NT2/D1 (cell line): ENCODE results near the gene TTC3.
"Not testable (repeated sequence)": the region's sequence is repeated elsewhere in the genome, so short reads cannot be mapped to it uniquely, and the experiment has no call there.

ENCODE experiments used
- DNase-seq: peaks from one replicate; pipeline ENCODE4 v3.0.0-alpha.2; 2011; ENCODE audit warnings: low read depth, low spot score
- H3K27me3 ChIP-seq: 2 replicates; pipeline ENCODE4 v1.6.0; 2011; ENCODE audit warnings: mild to moderate bottlenecking; ENCODE audit not compliant: insufficient read length, insufficient read depth
- H3K36me3 ChIP-seq: 2 replicates; pipeline ENCODE4 v1.6.1; 2011; ENCODE audit warnings: mild to moderate bottlenecking, low read length, mixed read lengths; ENCODE audit not compliant: insufficient read depth, insufficient read length
- H3K4me1 ChIP-seq: 2 replicates; pipeline ENCODE4 v1.5.1; 2011; ENCODE audit not compliant: insufficient read depth, insufficient read length
- H3K4me3 ChIP-seq: 2 replicates; pipeline ENCODE4 v1.5.1; 2011; ENCODE audit warnings: low read depth; ENCODE audit not compliant: insufficient read length
- H3K9ac ChIP-seq: 2 replicates; pipeline ENCODE4 v1.6.0; 2011; ENCODE audit warnings: low read depth; ENCODE audit not compliant: insufficient read length
- H3K9me3 ChIP-seq: 2 replicates; pipeline ENCODE4 v1.5.1; 2011; ENCODE audit warnings: mild to moderate bottlenecking, low read length; ENCODE audit not compliant: insufficient read depth
- SUZ12 ChIP-seq: IDR thresholded peaks from 2 replicates; pipeline ENCODE4 v1.6.1; 2011; ENCODE audit not compliant: insufficient read length, insufficient read depth; ENCODE audit errors: extremely low read depth
- YY1 ChIP-seq: IDR thresholded peaks from 2 replicates; pipeline ENCODE4 v1.6.1; 2011; ENCODE audit not compliant: insufficient read length, insufficient read depth
- ZNF274 ChIP-seq: IDR thresholded peaks from 2 replicates; pipeline ENCODE4 v1.6.1; 2011; ENCODE audit warnings: mild to moderate bottlenecking, low read depth, low read length

Gene TTC3

GRCh38 chr21:37045556-37045955 lies 27.5 kb upstream of the TTC3 start:
- no peak overlapping the region for H3K9ac ChIP-seq
- no peaks in the 10 kb centered on the region for H3K36me3 ChIP-seq
- peaks cover 27% of the 10 kb centered on the region for H3K4me1 ChIP-seq
- no peak for DNase-seq
- H3K27me3 ChIP-seq: peaks cover 11% of the 10 kb centered on the region
- no peaks in the 10 kb centered on the region for H3K9me3 ChIP-seq
- TF ChIP-seq YY1 (no peak), SUZ12 (no peak), ZNF274 (no peak)
- no peak overlapping the region for H3K4me3 ChIP-seq

- Histone ChIP-seq H3K9me3 (no peaks in the 10 kb centered on the region), H3K4me1 (peaks cover 21% of the 10 kb centered on the region), H3K4me3 (no peak overlapping the region), H3K27me3 (no peaks in the 10 kb centered on the region), H3K36me3 (no peaks in the 10 kb centered on the region), H3K9ac (peak overlapping the region; percentile 37)
- TF ChIP-seq ZNF274: no peak
- TF ChIP-seq SUZ12: no peak
- TF ChIP-seq YY1: no peak
- no peak for DNase-seq
Measured at GRCh38 chr21:37047079-37047478, 26.0 kb upstream of the TTC3 start.

GRCh38 chr21:37049741-37050140 lies 23.3 kb upstream of the TTC3 start:
- not testable (repeated sequence) for H3K36me3 ChIP-seq, H3K4me1 ChIP-seq, DNase-seq, H3K9ac ChIP-seq, H3K4me3 ChIP-seq, H3K9me3 ChIP-seq, H3K27me3 ChIP-seq

DNA sequence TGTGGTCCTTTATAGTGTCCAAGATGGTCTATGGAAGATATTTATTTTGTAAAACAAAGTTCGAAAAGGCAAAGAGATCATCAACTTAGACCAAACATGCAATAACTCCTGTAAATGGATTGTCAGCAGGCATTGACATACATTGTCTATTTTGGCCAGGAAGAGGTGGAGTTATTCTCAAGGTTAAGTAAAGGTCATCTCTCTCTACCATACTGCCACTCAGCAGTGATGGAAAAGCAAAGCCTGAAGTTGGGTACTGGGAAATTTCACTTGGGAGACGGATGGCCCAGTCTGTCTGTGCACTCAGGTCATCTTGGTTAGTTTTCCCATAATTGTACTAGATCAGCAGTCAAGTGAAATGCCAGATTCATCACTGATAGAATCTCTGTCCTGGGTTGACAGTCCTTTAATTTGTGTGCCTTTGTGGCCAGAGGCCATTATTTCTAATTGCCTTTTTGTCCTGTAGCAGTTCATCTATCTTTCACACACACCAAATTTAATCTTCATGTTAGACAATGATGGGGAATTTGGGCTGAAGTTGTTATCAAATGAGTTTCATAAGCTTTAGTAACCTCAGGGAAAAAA lies 17.7 kb upstream of the TTC3 start:
- peaks cover 19% of the 10 kb centered on the region; the same call in 1 of the 2 replicates for H3K9me3 ChIP-seq
- DNase-seq: no peak
- no peaks in the 10 kb centered on the region for H3K36me3 ChIP-seq
- H3K27me3 ChIP-seq: no peaks in the 10 kb centered on the region
- no peak for TF ChIP-seq YY1
- no peak for TF ChIP-seq ZNF274
- TF ChIP-seq SUZ12: no peak
- no peak overlapping the region for H3K4me3 ChIP-seq
- peaks cover 5% of the 10 kb centered on the region for H3K4me1 ChIP-seq
- H3K9ac ChIP-seq: no peak overlapping the region

DNA sequence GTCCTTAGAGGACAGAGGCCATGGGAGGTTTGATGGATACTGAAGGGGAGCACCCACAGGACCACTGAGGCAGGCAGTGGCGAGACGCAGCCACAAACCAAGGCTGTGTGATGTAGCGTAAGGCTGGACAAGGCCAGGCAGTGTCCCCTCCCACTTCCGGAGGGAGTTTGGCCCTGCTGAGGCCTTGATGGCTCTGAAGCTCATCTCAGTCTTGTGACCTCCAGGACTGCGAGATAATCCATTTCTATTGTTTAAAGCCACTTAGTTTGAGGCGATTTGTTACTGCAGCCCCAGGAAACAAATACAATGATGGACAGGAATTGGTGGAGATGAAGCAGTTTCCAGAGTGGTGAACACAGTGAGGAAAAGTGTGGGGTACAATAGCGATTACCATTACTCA lies 15.4 kb upstream of the TTC3 start:
- Histone ChIP-seq H3K36me3 (no peaks in the 10 kb centered on the region), H3K9me3 (peaks cover 19% of the 10 kb centered on the region; the same call in 1 of the 2 replicates), H3K4me1 (peaks cover 11% of the 10 kb centered on the region), H3K27me3 (no peaks in the 10 kb centered on the region), H3K4me3 (no peak overlapping the region), H3K9ac (no peak overlapping the region)
- TF ChIP-seq SUZ12 (no peak), ZNF274 (no peak), YY1 (no peak)
- DNase-seq: no peak

GRCh38 chr21:37058261-37058660 lies 14.8 kb upstream of the TTC3 start:
- Histone ChIP-seq H3K36me3 (no peaks in the 10 kb centered on the region), H3K9me3 (peaks cover 19% of the 10 kb centered on the region; the same call in 1 of the 2 replicates), H3K9ac (no peak overlapping the region), H3K4me3 (no peak overlapping the region), H3K27me3 (no peaks in the 10 kb centered on the region), H3K4me1 (peaks cover 11% of the 10 kb centered on the region)
- no peak for DNase-seq
- no peak for TF ChIP-seq YY1
- no peak for TF ChIP-seq SUZ12

DNA sequence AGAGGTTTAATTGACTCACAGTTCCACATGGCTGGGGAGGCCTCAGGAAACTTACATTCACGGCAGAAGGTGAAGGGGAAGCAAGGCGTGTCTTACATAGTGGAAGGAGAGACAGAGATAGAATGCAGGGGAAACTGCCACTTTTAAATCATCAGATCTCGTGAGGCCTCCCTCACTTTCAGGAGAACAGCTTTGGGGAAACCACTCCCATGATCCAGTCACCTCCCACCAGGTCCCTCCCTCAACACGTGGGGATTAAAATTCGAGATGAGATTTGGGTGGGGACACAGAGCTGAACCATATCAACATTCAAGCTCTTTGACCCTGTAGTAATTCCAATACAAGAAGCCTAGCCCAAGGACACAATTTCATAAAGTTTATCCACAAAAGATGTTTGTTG lies 13.9 kb upstream of the TTC3 start:
- H3K36me3 ChIP-seq: no peaks in the 10 kb centered on the region
- H3K4me3 ChIP-seq: no peak overlapping the region
- DNase-seq: no peak
- H3K9ac ChIP-seq: no peak overlapping the region
- TF ChIP-seq YY1 (no peak), SUZ12 (no peak), ZNF274 (no peak)
- H3K27me3 ChIP-seq: no peaks in the 10 kb centered on the region
- H3K4me1 ChIP-seq: peaks cover 11% of the 10 kb centered on the region
- peaks cover 19% of the 10 kb centered on the region; the same call in 1 of the 2 replicates for H3K9me3 ChIP-seq
